H9 (cell line): Measurements from ENCODE around the gene EN1. TPM values are rescaled to one million over a fixed set of nuclear protein-coding genes. Genes with fewer than 3 reads are reported as not detected.

Experiments
- DNase-seq: peaks from one replicate; pipeline ENCODE4 v3.0.0-alpha.2; 2017
- H2AFZ ChIP-seq: one replicate; pipeline ENCODE4 v1.6.1; 2013; ENCODE audit warnings: mild to moderate bottlenecking, low read length, control low read depth, moderate library complexity
- H2AK5ac ChIP-seq: 2 replicates; pipeline ENCODE4 v1.6.1; 2013; ENCODE audit warnings: low read length, control low read depth, mixed read lengths; ENCODE audit not compliant: insufficient read length
- H2BK120ac ChIP-seq: one replicate; pipeline ENCODE4 v1.6.1; 2013; ENCODE audit warnings: low read depth, mild to moderate bottlenecking, low read length, control low read depth, inconsistent platforms; ENCODE audit not compliant: poor library complexity, severe bottlenecking
- H2BK12ac ChIP-seq: 2 replicates; pipeline ENCODE4 v1.6.1; 2013; ENCODE audit warnings: low read length, control low read depth, mixed read lengths, low read depth; ENCODE audit not compliant: insufficient read length
- H2BK15ac ChIP-seq: 2 replicates; pipeline ENCODE4 v1.6.1; 2013; ENCODE audit warnings: low read depth, low read length, control low read depth
- H2BK20ac ChIP-seq: one replicate; pipeline ENCODE4 v1.6.1; 2013; ENCODE audit warnings: low read depth, mild to moderate bottlenecking, low read length, control low read depth, inconsistent platforms; ENCODE audit not compliant: poor library complexity, severe bottlenecking
- H2BK5ac ChIP-seq: 2 replicates; pipeline ENCODE4 v1.6.1; 2013; ENCODE audit warnings: low read length, control low read depth, mixed read lengths; ENCODE audit not compliant: insufficient read length
- H3K14ac ChIP-seq: 2 replicates; pipeline ENCODE4 v1.6.1; 2013; ENCODE audit warnings: low read length, control low read depth; ENCODE audit not compliant: insufficient read depth
- H3K18ac ChIP-seq: 2 replicates; pipeline ENCODE4 v1.6.1; 2013; ENCODE audit warnings: low read depth, mild to moderate bottlenecking, mixed read lengths, low read length, control low read depth; ENCODE audit not compliant: insufficient read length
- H3K23ac ChIP-seq: 2 replicates; pipeline ENCODE4 v1.6.1; 2013; ENCODE audit warnings: low read length, control low read depth, mixed read lengths, low read depth; ENCODE audit not compliant: insufficient read length
- H3K23me2 ChIP-seq: 2 replicates; pipeline ENCODE4 v1.6.1; 2013; ENCODE audit warnings: low read depth, mild to moderate bottlenecking, mixed read lengths, low read length, control low read depth; ENCODE audit not compliant: insufficient read length, poor library complexity, severe bottlenecking
- H3K27ac ChIP-seq: 2 replicates; pipeline ENCODE4 v1.5.1; 2013; ENCODE audit warnings: low read length, control low read depth, mixed read lengths, low read depth; ENCODE audit not compliant: insufficient read length
- H3K27me3 ChIP-seq: 2 replicates; pipeline ENCODE4 v1.6.1; 2013; ENCODE audit warnings: low read length, control low read depth, inconsistent platforms; ENCODE audit not compliant: insufficient read depth
- H3K4ac ChIP-seq: 2 replicates; pipeline ENCODE4 v1.6.1; 2013; ENCODE audit warnings: low read depth, mild to moderate bottlenecking, control low read depth, inconsistent platforms, low read length, moderate library complexity
- H3K4me1 ChIP-seq: 2 replicates; pipeline ENCODE4 v1.6.1; 2013; ENCODE audit warnings: low read length, control low read depth, inconsistent platforms; ENCODE audit not compliant: insufficient read depth
- H3K4me2 ChIP-seq: 2 replicates; pipeline ENCODE4 v1.6.1; 2013; ENCODE audit warnings: low read length, control low read depth, mixed read lengths; ENCODE audit not compliant: insufficient read length, insufficient read depth
- H3K56ac ChIP-seq: 2 replicates; pipeline ENCODE4 v1.6.1; 2013; ENCODE audit warnings: low read depth, mild to moderate bottlenecking, mixed read lengths, low read length, control low read depth; ENCODE audit not compliant: insufficient read length
- H3K79me1 ChIP-seq: 2 replicates; pipeline ENCODE4 v1.6.1; 2013; ENCODE audit warnings: low read depth, mild to moderate bottlenecking, moderate library complexity, low read length, control low read depth, inconsistent platforms; ENCODE audit not compliant: insufficient read depth, poor library complexity, severe bottlenecking
- H3K79me2 ChIP-seq: 2 replicates; pipeline ENCODE4 v1.6.1; 2013; ENCODE audit warnings: low read length, control low read depth, inconsistent platforms; ENCODE audit not compliant: insufficient read depth
- H3K9ac ChIP-seq: 2 replicates; pipeline ENCODE4 v1.6.1; 2013; ENCODE audit warnings: low read length, control low read depth, mixed read lengths; ENCODE audit not compliant: insufficient read length; ENCODE audit errors: extremely low read depth
- H3K9me3 ChIP-seq: one replicate; pipeline ENCODE4 v1.6.1; 2013; ENCODE audit warnings: low read depth, low read length, inconsistent platforms; ENCODE audit not compliant: control insufficient read depth
- H3T11ph ChIP-seq: one replicate; pipeline ENCODE4 v1.6.1; 2013; ENCODE audit warnings: mild to moderate bottlenecking, low read length, control low read depth, inconsistent platforms
- H4K20me1 ChIP-seq: one replicate; pipeline ENCODE4 v1.6.1; 2013; ENCODE audit not compliant: control insufficient read depth, insufficient read length, insufficient read depth
- H4K5ac ChIP-seq: 2 replicates; pipeline ENCODE4 v1.6.1; 2013; ENCODE audit warnings: low read depth, mild to moderate bottlenecking, mixed read lengths, low read length, control low read depth; ENCODE audit not compliant: insufficient read length
- H4K8ac ChIP-seq: replicated peaks from 2 replicates; pipeline ENCODE4 v1.6.1; 2013; ENCODE audit warnings: low read length, control low read depth, mixed read lengths, low read depth; ENCODE audit not compliant: insufficient read length
- H4K91ac ChIP-seq: 2 replicates; pipeline ENCODE4 v1.6.1; 2013; ENCODE audit warnings: low read depth, mild to moderate bottlenecking, moderate library complexity, mixed read lengths, low read length, control low read depth; ENCODE audit not compliant: insufficient read length
- H3K27ac Mint-ChIP-seq, 3 experiments: 2 replicates in 2 of 3; 3 replicates in 1 of 3; pipeline ENCODE4 v1.8.0; 2020 to 2021; ENCODE audit warnings: mixed read lengths in 3 of 3, mild to moderate bottlenecking in 1 of 3, moderate library complexity in 1 of 3
- H3K27me3 Mint-ChIP-seq: 2 replicates; pipeline ENCODE4 v1.8.0; 2021; ENCODE audit warnings: low read depth, mild to moderate bottlenecking, moderate library complexity, mixed read lengths
- H3K36me3 Mint-ChIP-seq, 3 experiments: 2 replicates in 2 of 3; 3 replicates in 1 of 3; pipeline ENCODE4 v1.8.0; 2020 to 2021; ENCODE audit warnings: low read depth in 3 of 3, mixed read lengths in 3 of 3; ENCODE audit not compliant: insufficient read depth in 1 of 3
- H3K4me1 Mint-ChIP-seq, 2 experiments: 2 replicates each; pipeline ENCODE4 v1.8.0; 2020; ENCODE audit warnings: mixed read lengths in 2 of 2
- H3K4me3 Mint-ChIP-seq, 2 experiments: 2 replicates in 1 of 2; 3 replicates in 1 of 2; pipeline ENCODE4 v1.8.0; 2020 to 2021; ENCODE audit warnings: mild to moderate bottlenecking in 2 of 2, mixed read lengths in 2 of 2, moderate library complexity in 1 of 2
- H3K9me3 Mint-ChIP-seq, 2 experiments: 2 replicates in 1 of 2; 3 replicates in 1 of 2; pipeline ENCODE4 v1.8.0; 2020; ENCODE audit warnings: mild to moderate bottlenecking in 2 of 2, mixed read lengths in 2 of 2, moderate library complexity in 1 of 2
- CTCF ChIP-seq: fragments of 200-600 bp; sonication (generic); conservative IDR thresholded peaks from 3 replicates; pipeline ENCODE4 v1.8.0; 2021; ENCODE audit warnings: antibody characterized with exemption, mild to moderate bottlenecking
- WGBS: extraction: QIAGEN DNeasy Blood & Tissue Kit; methylation state at CpG from one replicate; pipeline ENCODE4 v1.1.7; 2013; ENCODE audit warnings: missing lambda C conversion rate, low lambda C conversion rate, mixed read lengths; ENCODE audit not compliant: insufficient read length; ENCODE audit errors: extremely low coverage; 5-methylcytosine and 5-hydroxymethylcytosine counted together
- total RNA-seq: library from RNA; stranded (reverse); gene quantifications from 2 replicates; pipeline ENCODE4 v1.2.1, GENCODE V29; 2021

EN1 gene
- total RNA-seq, 1 experiment from 2014 or later = not detected

- Histone ChIP-seq H3K79me2 (no peaks in the 10 kb centered on the region), H2AK5ac (no peak overlapping the region), H3K79me1 (no peaks in the 10 kb centered on the region), H3K14ac (no peak overlapping the region), H2BK12ac (no peak overlapping the region), H3T11ph (no peak overlapping the region), H3K23ac (no peak overlapping the region), H2AFZ (no peak overlapping the region), H4K5ac (no peak overlapping the region), H3K56ac (no peak overlapping the region), H3K27ac (no peak overlapping the region), H4K20me1 (peaks cover 4% of the 10 kb centered on the region), H3K23me2 (peaks cover 11% of the 10 kb centered on the region), H3K27me3 (peaks cover 90% of the 10 kb centered on the region), H3K9ac (no peak overlapping the region), H2BK120ac (no peak overlapping the region), H4K91ac (no peak overlapping the region), H2BK15ac (no peak overlapping the region), H3K18ac (no peak overlapping the region), H3K4ac (no peak overlapping the region), H3K9me3 (no peaks in the 10 kb centered on the region), H2BK20ac (no peak overlapping the region), H3K4me1 (0 out of 2 replicates have a peak, but pooled peaks cover 2% of the 10 kb centered on the region), H2BK5ac (no peak overlapping the region), H4K8ac (no peak overlapping the region), H3K4me2 (no peak overlapping the region)
- WGBS = no CpG with 5 or more reads among the region's 32 CpGs
- Mint-ChIP-seq H3K27me3 (peaks cover 96% of the 10 kb centered on the region), H3K9me3 (peaks cover 0 to 12% of the 10 kb centered on the region in 2 experiments; a peak in 4 of 5 replicates), H3K4me1 (peaks cover 36 to 72% of the 10 kb centered on the region in 2 experiments), H3K27ac (no peak overlapping the region), H3K36me3 (no peaks in the 10 kb centered on the region), H3K4me3 (peak overlapping the region in 1 of 2 experiments; percentile 33; a peak in 1 of 5 replicates)
- TF ChIP-seq CTCF = no peak
- DNase-seq = no peak
These were observed 2.9 kb upstream of the EN1 start for GRCh38 chr2:118850168-118850900.
